ENCODE data around the gene KCNH1. TPM values are rescaled to one million over a fixed set of nuclear protein-coding genes. Genes with fewer than 3 reads are reported as not detected.

The KCNH1 gene
- total RNA-seq, 4 donors from 2014 or later, result 0.53 to 16.5 (median 2.4) TPM

DNA sequence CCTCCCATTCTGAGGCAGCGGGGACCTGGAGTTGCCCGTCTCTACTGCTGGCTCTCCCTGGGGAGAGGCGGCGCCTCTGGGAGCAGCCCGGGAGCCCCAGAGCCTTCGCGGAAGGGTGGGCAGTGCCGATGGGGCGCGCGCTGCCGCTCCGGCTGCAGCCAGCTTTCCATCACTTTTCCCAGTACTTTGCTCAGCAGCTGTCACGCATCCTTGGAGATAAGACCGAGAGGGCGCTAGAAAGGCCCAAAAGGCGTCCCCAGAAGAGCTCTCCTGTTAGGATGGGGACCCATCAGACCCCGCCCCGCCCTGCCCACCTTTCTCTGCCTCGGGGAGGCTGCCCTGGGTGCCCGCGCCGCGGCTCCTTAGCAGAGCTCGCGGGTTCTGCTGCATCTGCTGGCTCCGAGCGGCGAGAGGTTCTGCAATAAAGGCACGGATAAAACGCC lies 534 bp downstream of the KCNH1 start:
- peak overlapping the region in 1 of 4 donors; percentile 38 for H3K27ac ChIP-seq
- peak in 1 of 3 donors; percentile 48 for DNase-seq

DNA sequence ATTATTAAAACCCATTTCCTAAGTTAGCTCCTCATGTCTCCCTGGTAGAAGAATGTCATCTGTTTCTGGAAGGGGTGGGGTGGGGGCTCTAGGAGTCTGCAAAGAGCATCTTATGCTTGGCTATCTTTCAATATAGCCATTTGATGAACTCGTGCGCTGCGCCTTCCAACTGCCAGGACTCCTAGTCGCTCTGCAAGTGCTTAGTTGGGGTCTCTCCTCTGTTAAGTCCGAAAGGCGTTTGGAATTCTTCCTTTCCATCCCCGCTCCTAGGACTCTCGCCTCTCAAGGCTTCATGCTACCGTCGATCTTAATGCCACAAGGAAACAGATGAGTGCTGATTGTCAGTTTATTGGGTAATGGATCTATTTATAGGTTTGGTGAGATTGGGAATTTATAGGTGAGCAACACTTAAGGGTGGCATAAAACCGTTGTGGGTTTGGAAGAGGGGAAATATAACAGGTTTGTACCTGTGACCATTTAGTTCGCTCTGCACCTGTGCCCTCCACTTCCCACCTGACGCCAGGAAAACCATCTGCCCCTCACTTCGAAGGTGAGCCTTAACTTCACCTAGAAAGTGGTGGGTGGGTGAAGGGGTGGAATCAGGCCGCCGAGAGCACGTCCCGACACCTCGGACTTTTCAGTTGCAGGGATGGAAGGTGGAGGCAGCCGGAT lies 1.1 kb downstream of the KCNH1 start:
- peaks cover 0 to 14% (median 0%) of the 10 kb centered on the region in 4 donors for H3K4me1 ChIP-seq
- H3K27me3 ChIP-seq, result peaks cover 0 to 9% of the 10 kb centered on the region in 2 donors
- H3K36me3 ChIP-seq, result no peaks in the 10 kb centered on the region
- no peak for TF ChIP-seq CTCF (IDR thresholded peaks at IDR 0.05)
- no peak for TF ChIP-seq POLR2A (IDR thresholded peaks at IDR 0.05)
- H3K27ac ChIP-seq, result peak overlapping the region in 1 of 4 donors; percentile 38
- no peaks in the 10 kb centered on the region for H3K9me3 ChIP-seq
- peak overlapping the region; percentile 24 to 59 (median 52) for H3K4me3 ChIP-seq
- DNase-seq, result no peak

More for the DNA sequence above, 534 bp downstream of the KCNH1 start:
- Histone ChIP-seq H3K4me3 (peak overlapping the region; percentile 24 to 59 (median 52)), H3K36me3 (no peaks in the 10 kb centered on the region), H3K4me1 (peaks cover 0 to 14% (median 0%) of the 10 kb centered on the region in 4 donors), H3K27me3 (peaks cover 0 to 9% of the 10 kb centered on the region in 2 donors), H3K9me3 (no peaks in the 10 kb centered on the region)
- no peak for TF ChIP-seq CTCF (IDR thresholded peaks at IDR 0.05)
- no peak for TF ChIP-seq POLR2A (IDR thresholded peaks at IDR 0.05)

GRCh38 chr1:211129776-211130175 lies 4.2 kb downstream of the KCNH1 start:
- Histone ChIP-seq H3K4me3 (no peak overlapping the region), H3K4me1 (peaks cover 0 to 14% (median 0%) of the 10 kb centered on the region in 4 donors), H3K36me3 (no peaks in the 10 kb centered on the region), H3K27me3 (peaks cover 0 to 9% of the 10 kb centered on the region in 2 donors), H3K9me3 (no peaks in the 10 kb centered on the region), H3K27ac (no peak overlapping the region)
- no peak for DNase-seq
- TF ChIP-seq POLR2A (IDR thresholded peaks at IDR 0.05) (no peak), CTCF (IDR thresholded peaks at IDR 0.05) (no peak)

DNA sequence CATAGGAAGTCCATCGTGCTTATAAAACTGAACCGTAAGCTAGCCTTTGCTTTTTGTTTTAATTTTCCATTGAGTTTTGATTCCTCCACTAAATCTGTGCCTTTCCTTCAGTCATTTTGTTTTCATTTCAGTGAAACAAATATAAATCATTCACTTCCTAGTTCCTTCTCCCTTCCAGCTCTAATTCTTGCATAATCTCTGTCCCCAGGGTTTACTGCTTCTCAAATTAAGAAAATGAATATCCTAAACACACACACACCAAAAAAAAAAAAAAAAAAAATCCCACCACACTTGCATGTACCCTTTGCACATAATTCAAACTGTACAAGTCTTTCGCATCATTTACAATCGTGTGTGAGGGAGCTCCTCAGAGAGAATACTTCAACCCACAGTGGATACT lies 6.8 kb downstream of the KCNH1 start:
- no peak overlapping the region for H3K4me3 ChIP-seq
- DNase-seq, result no peak
- TF ChIP-seq CTCF (IDR thresholded peaks at IDR 0.05) (no peak), POLR2A (IDR thresholded peaks at IDR 0.05) (no peak)
- H3K9me3 ChIP-seq, result no peaks in the 10 kb centered on the region
- no peaks in the 10 kb centered on the region for H3K27me3 ChIP-seq
- H3K36me3 ChIP-seq, result no peaks in the 10 kb centered on the region
- no peaks in the 10 kb centered on the region for H3K4me1 ChIP-seq
- peak overlapping the region in 1 of 4 donors; percentile 5 for H3K27ac ChIP-seq

GRCh38 chr1:211126622-211127021 lies 7.3 kb downstream of the KCNH1 start:
- H3K27ac ChIP-seq, result peak overlapping the region in 1 of 4 donors; percentile 5
- no peak for DNase-seq
- no peaks in the 10 kb centered on the region for H3K4me1 ChIP-seq
- no peak overlapping the region for H3K4me3 ChIP-seq
- no peaks in the 10 kb centered on the region for H3K36me3 ChIP-seq
- no peaks in the 10 kb centered on the region for H3K27me3 ChIP-seq
- no peaks in the 10 kb centered on the region for H3K9me3 ChIP-seq
- TF ChIP-seq POLR2A (IDR thresholded peaks at IDR 0.05), result no peak
- no peak for TF ChIP-seq CTCF (IDR thresholded peaks at IDR 0.05)

Measured in Peyer's patch (tissue), 4 donors.